Upper lobe of right lung (tissue), 1 donor: ENCODE results near the gene RALGAPA1. TPM values are rescaled to one million over a fixed set of nuclear protein-coding genes. Genes with fewer than 3 reads are reported as not detected.

Experiments
- ATAC-seq: fragments of 200-7000 bp; cut with Tn5 transposase; one replicate; pipeline ENCODE4 v1.9.1; 2020; ENCODE audit warnings: mild to moderate bottlenecking, moderate library complexity
- DNase-seq: peaks from one replicate; pipeline ENCODE4 v3.0.0-alpha.2; 2020
- H3K27ac ChIP-seq: fragments of 200-600 bp; one replicate; pipeline ENCODE4 v1.8.0; 2022
- H3K27me3 ChIP-seq: fragments of 200-600 bp; one replicate; pipeline ENCODE4 v1.8.0; 2022; ENCODE audit warnings: mild to moderate bottlenecking
- H3K36me3 ChIP-seq: fragments of 200-600 bp; one replicate; pipeline ENCODE4 v1.8.0; 2022
- H3K4me1 ChIP-seq: fragments of 200-600 bp; one replicate; pipeline ENCODE4 v1.8.0; 2022
- H3K4me3 ChIP-seq: fragments of 200-600 bp; one replicate; pipeline ENCODE4 v1.8.0; 2022; ENCODE audit warnings: mild to moderate bottlenecking
- H3K9me3 ChIP-seq: fragments of 200-600 bp; one replicate; pipeline ENCODE4 v1.8.0; 2022
- intact Hi-C: fragments of 100-400 bp; cut with DNase I; formaldehyde crosslinking; loops from one replicate; pipeline ENCODE4 v1.11.0; 2022
- total RNA-seq: library from RNA; stranded (reverse); fragmentation: NEBNext Ultra II Directional; extraction: Animal tissue kit (Norgen Biotek cat#: 25700); gene quantifications from one replicate; pipeline ENCODE4 v1.2.1, GENCODE V29; 2021
- TF ChIP-seq, protein P1 (sequence below): fragments of 200-600 bp; IDR thresholded peaks from one replicate; pipeline ENCODE4 v1.8.0; 2022; ENCODE audit warnings: antibody characterized with exemption
- donor health status: DM: no; HTN: yes; CAD: no; lungs with severe emphysema.

Gene RALGAPA1
- total RNA-seq, 1 donor from 2014 or later: 58.9 TPM

DNA sequence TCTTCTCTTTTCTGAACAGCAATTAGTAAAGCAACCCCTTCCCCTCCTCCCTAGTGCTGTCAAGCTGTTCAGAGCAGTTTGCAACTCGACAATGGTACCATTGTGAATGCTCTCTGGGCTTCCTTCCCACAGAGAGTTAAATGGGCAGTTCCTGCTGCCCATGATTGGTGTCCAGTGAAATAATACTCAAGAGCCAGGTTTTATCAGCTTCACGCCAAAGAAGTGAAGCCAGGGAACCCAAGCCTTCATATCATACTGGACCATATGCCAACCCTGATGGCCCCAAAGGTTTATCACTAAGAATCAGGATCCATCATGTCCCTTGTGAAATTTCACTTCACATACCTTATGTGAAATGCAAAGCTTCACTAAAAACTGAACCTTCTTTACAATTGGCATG lies 250.4 kb downstream of the RALGAPA1 start:
- Histone ChIP-seq H3K27me3 (no peaks in the 10 kb centered on the region), H3K36me3 (no peaks in the 10 kb centered on the region), H3K4me3 (no peak overlapping the region), H3K4me1 (no peaks in the 10 kb centered on the region), H3K27ac (no peak overlapping the region), H3K9me3 (no peaks in the 10 kb centered on the region)
- no peak for ATAC-seq
- TF ChIP-seq, protein P1, sequence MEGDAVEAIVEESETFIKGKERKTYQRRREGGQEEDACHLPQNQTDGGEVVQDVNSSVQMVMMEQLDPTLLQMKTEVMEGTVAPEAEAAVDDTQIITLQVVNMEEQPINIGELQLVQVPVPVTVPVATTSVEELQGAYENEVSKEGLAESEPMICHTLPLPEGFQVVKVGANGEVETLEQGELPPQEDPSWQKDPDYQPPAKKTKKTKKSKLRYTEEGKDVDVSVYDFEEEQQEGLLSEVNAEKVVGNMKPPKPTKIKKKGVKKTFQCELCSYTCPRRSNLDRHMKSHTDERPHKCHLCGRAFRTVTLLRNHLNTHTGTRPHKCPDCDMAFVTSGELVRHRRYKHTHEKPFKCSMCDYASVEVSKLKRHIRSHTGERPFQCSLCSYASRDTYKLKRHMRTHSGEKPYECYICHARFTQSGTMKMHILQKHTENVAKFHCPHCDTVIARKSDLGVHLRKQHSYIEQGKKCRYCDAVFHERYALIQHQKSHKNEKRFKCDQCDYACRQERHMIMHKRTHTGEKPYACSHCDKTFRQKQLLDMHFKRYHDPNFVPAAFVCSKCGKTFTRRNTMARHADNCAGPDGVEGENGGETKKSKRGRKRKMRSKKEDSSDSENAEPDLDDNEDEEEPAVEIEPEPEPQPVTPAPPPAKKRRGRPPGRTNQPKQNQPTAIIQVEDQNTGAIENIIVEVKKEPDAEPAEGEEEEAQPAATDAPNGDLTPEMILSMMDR: no peak
- intact Hi-C loops: no loop called here
- DNase-seq: no peak

DNA sequence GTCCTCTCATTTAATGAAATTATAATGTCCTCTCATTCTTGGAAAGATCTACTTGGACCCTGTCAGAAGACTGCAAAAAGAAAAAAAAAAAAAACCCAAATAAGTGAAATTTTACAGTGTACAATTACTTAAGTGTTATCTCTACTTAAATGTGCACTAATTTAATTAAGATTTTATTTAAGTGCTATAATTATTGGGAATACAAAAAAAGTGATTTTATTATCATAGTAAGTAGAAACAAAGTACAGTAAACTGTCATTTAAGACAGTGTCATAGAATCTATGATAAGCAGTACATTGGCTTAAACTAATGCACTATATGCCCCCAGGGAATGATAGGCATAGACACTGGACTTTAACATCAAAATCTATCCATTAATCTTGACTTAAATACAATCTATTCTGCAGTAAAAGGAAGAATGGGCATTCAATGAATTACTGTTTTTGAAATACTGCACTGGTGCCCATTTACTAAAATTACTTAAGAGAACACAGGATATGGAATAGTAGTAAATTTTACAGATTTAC lies 251.8 kb downstream of the RALGAPA1 start:
- intact Hi-C loops: no loop called here

DNA sequence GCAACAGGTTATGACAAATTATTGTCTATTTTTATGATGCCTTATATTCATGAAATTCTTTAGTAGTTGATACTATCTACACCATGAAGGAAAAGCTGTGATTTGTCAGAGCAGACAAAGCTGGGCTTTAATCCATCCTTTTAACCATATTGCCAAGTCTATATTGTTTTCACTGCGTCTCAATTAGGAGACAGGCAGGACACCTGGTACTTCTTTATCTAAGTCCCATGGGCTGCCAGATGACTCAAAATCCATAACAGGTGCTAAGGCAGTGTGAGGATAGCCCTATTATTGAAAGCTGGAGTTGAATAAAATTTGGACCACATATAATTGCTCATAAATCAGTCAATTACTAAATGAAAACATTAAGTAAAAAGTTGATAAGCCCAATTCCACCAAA lies 252.5 kb downstream of the RALGAPA1 start:
- no peak for DNase-seq
- no peaks in the 10 kb centered on the region for H3K4me1 ChIP-seq
- no peak for ATAC-seq
- TF ChIP-seq, protein P1: no peak
- H3K27ac ChIP-seq: no peak overlapping the region
- H3K9me3 ChIP-seq: no peaks in the 10 kb centered on the region
- intact Hi-C loops: no loop called here
- no peaks in the 10 kb centered on the region for H3K36me3 ChIP-seq
- no peak overlapping the region for H3K4me3 ChIP-seq
- H3K27me3 ChIP-seq: no peaks in the 10 kb centered on the region

More for the DNA sequence above, 251.8 kb downstream of the RALGAPA1 start:
- TF ChIP-seq, protein P1: no peak
- Histone ChIP-seq H3K4me3 (no peak overlapping the region), H3K27ac (no peak overlapping the region), H3K4me1 (no peaks in the 10 kb centered on the region), H3K36me3 (no peaks in the 10 kb centered on the region), H3K9me3 (no peaks in the 10 kb centered on the region), H3K27me3 (no peaks in the 10 kb centered on the region)
- no peak for DNase-seq
- ATAC-seq: no peak

DNA sequence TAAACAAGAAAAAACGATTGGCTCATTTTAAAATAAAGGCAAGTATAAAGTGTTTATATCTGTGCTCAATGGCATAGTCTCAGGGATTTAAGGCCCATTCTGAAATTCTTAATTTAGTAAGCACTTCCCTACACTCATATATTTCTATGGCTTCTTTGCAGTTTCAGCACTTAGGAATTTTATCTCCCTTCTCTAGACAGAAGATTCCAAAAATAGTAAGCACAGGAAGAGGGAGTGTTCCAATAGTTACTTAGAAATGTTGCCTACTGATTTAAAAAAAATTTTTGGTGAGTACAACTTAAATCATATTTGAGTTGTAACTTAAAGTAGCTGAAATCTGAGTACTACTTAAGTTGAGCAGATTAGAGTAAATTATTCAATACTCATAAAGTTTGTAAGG lies 255.3 kb downstream of the RALGAPA1 start:
- Histone ChIP-seq H3K4me3 (no peak overlapping the region), H3K27ac (no peak overlapping the region), H3K27me3 (no peaks in the 10 kb centered on the region), H3K4me1 (no peaks in the 10 kb centered on the region), H3K9me3 (no peaks in the 10 kb centered on the region), H3K36me3 (no peaks in the 10 kb centered on the region)
- ATAC-seq: no peak
- DNase-seq: no peak
- TF ChIP-seq, protein P1: no peak
- intact Hi-C loops: no loop called here

DNA sequence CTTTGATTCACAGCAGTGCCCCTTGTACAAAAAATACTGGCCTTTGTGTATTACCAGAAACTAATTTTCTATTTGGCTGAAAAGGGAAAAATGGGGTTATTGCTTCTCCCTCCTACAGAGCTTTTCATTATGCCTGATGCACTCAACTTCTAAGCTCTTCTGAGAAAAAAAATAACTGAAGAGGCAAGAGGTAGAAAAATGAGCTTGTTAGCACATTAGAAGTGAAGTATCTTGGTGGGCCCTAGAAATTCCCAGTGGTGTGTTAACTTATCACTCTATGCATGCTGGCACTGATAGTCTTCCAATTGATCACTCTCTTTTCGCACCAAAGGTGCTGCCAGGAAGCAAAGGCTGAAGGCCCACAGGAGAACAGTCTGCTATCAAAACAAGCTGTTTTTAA lies 258.0 kb downstream of the RALGAPA1 start:
- DNase-seq: no peak
- TF ChIP-seq, protein P1: no peak
- no peak for ATAC-seq
- no peaks in the 10 kb centered on the region for H3K9me3 ChIP-seq
- H3K27ac ChIP-seq: no peak overlapping the region
- intact Hi-C loops: no loop called here
- H3K4me1 ChIP-seq: no peaks in the 10 kb centered on the region
- no peaks in the 10 kb centered on the region for H3K36me3 ChIP-seq
- H3K27me3 ChIP-seq: no peaks in the 10 kb centered on the region
- H3K4me3 ChIP-seq: no peak overlapping the region

DNA sequence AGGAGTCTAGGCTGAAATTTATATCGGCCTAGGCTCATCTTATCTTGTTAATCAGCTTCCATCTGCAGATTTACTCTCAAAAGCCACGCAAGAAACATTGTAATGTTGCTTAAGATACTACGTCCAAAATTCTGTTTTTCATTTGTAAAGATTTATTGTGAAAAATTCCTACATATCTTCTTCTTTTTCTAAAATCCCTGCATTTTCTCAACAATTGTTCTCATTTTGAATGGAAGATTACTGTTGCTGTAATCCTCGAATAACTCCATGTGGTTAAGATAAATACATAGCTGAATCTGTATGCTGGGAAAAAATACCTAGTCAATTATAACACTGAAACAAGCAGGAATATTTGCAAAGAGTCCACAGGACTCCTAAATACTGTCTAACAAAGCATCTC lies 259.5 kb downstream of the RALGAPA1 start:
- Histone ChIP-seq H3K4me3 (no peak overlapping the region), H3K27me3 (no peaks in the 10 kb centered on the region), H3K4me1 (no peaks in the 10 kb centered on the region), H3K27ac (no peak overlapping the region), H3K36me3 (no peaks in the 10 kb centered on the region), H3K9me3 (no peaks in the 10 kb centered on the region)
- intact Hi-C loops: no loop called here
- TF ChIP-seq, protein P1: no peak
- ATAC-seq: no peak
- DNase-seq: no peak
